HG03196 (cell line): ENCODE results near the gene FRS2.

Source experiments
- ATAC-seq: cut with Tn5 transposase; IDR thresholded peaks from one replicate; pipeline ENCODE4 v1.9.1; 2021; ENCODE audit not compliant: unreplicated experiment

FRS2 gene

GRCh38 chr12:69524331-69524630, 54.1 kb downstream of the FRS2 start:
- ATAC-seq = no peak

- ATAC-seq = no peak
Measured at GRCh38 chr12:69524755-69525469, 54.7 kb downstream of the FRS2 start.

GRCh38 chr12:69527506-69528272, 57.5 kb downstream of the FRS2 start:
- ATAC-seq = no peak

- no peak for ATAC-seq
Measured at GRCh38 chr12:69529021-69529420, 58.8 kb downstream of the FRS2 start.

GRCh38 chr12:69533844-69534243, 63.7 kb downstream of the FRS2 start:
- ATAC-seq = no peak

- peak; percentile 72 for ATAC-seq
Measured at GRCh38 chr12:69534389-69534822, 64.2 kb downstream of the FRS2 start.

- ATAC-seq = no peak
Measured at GRCh38 chr12:69540987-69541386, 70.8 kb downstream of the FRS2 start.

- no peak for ATAC-seq
Measured at GRCh38 chr12:69544087-69544486, 73.9 kb downstream of the FRS2 start.

- no peak for ATAC-seq
Measured at GRCh38 chr12:69545081-69545480, 74.9 kb downstream of the FRS2 start.

- ATAC-seq = peak; percentile 72
Measured at GRCh38 chr12:69546693-69547438, 76.7 kb downstream of the FRS2 start.

- ATAC-seq = no peak
Measured at GRCh38 chr12:69548687-69549086, 78.5 kb downstream of the FRS2 start.

- no peak for ATAC-seq
Measured at GRCh38 chr12:69550569-69551350, 80.6 kb downstream of the FRS2 start.

GRCh38 chr12:69553628-69554248, 83.5 kb downstream of the FRS2 start:
- no peak for ATAC-seq

- ATAC-seq = no peak
Measured at GRCh38 chr12:69555461-69555860, 85.3 kb downstream of the FRS2 start.

GRCh38 chr12:69556383-69556782, 86.2 kb downstream of the FRS2 start:
- ATAC-seq = no peak

- ATAC-seq = no peak
Measured at GRCh38 chr12:69563166-69563762, 93.1 kb downstream of the FRS2 start.

GRCh38 chr12:69566603-69567002, 96.4 kb downstream of the FRS2 start:
- no peak for ATAC-seq

GRCh38 chr12:69569236-69569635, 99.0 kb downstream of the FRS2 start:
- no peak for ATAC-seq

GRCh38 chr12:69570000-69570516, 99.9 kb downstream of the FRS2 start:
- ATAC-seq = no peak
